ENCODE data around the gene ALKBH1.
A peak's percentile ranks its signal among the peaks of the same experiment; 100 is the strongest.

The ALKBH1 gene, protein sequence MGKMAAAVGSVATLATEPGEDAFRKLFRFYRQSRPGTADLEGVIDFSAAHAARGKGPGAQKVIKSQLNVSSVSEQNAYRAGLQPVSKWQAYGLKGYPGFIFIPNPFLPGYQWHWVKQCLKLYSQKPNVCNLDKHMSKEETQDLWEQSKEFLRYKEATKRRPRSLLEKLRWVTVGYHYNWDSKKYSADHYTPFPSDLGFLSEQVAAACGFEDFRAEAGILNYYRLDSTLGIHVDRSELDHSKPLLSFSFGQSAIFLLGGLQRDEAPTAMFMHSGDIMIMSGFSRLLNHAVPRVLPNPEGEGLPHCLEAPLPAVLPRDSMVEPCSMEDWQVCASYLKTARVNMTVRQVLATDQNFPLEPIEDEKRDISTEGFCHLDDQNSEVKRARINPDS

DNA sequence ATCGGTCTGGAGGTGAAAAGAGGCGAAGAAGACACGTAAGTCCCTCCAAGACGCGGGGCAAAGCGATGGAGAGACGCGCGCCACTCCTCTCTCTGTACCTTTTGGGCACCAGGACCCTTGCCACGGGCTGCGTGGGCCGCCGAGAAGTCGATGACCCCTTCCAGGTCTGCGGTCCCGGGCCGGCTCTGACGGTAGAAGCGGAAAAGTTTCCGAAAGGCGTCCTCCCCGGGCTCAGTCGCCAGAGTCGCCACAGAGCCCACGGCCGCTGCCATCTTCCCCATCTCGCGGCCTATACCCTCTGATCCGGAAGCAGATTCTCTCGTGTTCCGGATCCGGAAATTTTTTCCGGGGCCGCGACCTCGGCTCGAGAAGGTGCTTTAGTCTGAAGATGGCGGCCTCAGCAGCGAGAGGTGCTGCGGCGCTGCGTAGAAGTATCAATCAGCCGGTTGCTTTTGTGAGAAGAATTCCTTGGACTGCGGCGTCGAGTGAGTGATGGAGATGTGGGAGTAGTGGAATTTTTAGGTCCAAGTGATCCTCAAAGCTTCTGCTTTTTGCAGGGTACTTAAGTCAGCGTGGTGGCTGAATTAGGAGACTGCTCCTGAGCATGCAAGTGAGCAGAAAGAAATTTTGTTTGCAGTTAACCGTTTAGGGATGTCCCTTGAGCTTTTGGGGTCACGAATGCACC is at the start of gene ALKBH1, which contains the start of gene SLIRP:
ALKBH1 (minus strand) TSS at position 300 of the 685 bp plus-strand sequence; CDS start at position 281, 19 bp downstream.
SLIRP (plus strand) TSS at position 380 of the 685 bp plus-strand sequence; CDS start at position 389, 9 bp downstream.
- peak; percentile 60 for TF ChIP-seq GATA2 (IDR thresholded peaks at IDR 0.05; ENCODE audit: low read depth, low read length)
- no peak for TF ChIP-seq GATA3 (IDR thresholded peaks at IDR 0.05; ENCODE audit: low read depth, low read length)

DNA sequence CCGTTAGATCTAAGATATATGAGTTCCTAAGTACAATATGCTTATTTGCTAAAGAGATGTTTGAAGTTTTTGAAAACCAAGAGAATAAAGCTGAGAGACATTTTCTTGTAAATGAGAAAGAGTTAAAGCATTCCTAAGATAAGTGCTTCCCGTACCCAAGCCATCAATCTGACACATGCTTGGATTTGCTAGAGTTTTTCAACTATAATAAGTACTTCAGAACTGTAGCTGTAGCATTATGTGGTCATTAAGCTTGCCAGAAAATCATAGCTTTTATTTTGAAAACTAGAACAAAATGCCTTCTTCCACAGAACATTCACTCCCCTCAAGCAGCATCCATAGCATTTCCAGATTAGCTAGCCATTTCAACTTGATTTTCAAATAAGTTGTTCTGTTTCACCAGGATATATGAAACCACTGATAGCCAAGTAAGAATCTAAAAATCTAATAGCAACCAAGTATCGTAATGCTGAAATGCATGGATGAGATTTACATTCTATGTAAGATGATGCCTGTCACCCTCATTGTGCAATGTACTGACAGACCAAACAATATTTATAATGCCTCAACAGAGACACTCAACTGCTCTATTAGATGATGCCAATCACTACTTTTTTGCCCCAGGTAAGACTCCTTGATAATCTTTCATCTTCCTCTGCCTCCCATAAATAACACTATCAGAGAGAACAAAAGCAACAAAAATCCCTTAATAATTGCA is 45.1 kb upstream of the ALKBH1 start:
- TF ChIP-seq GATA3 (IDR thresholded peaks at IDR 0.05; ENCODE audit: low read depth, low read length) (no peak), GATA2 (IDR thresholded peaks at IDR 0.05; ENCODE audit: low read depth, low read length) (no peak)

DNA sequence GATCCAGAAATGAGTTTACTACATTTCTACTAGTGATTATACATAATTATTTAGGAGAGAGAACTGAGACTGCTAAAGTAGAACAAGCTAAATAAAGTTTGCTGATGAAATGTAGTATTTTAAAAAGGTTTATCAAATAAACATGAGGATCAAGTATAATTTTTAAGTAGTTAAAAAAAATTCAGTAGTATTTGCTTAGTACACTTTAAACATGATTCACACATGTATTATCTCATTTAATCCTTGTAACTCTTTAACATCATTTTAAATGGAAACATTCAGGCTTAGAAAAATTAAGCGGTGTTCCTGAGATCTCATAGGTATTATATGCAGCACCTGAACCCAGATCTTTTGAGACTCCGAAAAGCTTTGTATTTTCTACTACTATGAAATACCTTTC is 44.4 kb upstream of the ALKBH1 start:
- TF ChIP-seq GATA2 (IDR thresholded peaks at IDR 0.05; ENCODE audit: low read depth, low read length) (no peak), GATA3 (IDR thresholded peaks at IDR 0.05; ENCODE audit: low read depth, low read length) (no peak)

DNA sequence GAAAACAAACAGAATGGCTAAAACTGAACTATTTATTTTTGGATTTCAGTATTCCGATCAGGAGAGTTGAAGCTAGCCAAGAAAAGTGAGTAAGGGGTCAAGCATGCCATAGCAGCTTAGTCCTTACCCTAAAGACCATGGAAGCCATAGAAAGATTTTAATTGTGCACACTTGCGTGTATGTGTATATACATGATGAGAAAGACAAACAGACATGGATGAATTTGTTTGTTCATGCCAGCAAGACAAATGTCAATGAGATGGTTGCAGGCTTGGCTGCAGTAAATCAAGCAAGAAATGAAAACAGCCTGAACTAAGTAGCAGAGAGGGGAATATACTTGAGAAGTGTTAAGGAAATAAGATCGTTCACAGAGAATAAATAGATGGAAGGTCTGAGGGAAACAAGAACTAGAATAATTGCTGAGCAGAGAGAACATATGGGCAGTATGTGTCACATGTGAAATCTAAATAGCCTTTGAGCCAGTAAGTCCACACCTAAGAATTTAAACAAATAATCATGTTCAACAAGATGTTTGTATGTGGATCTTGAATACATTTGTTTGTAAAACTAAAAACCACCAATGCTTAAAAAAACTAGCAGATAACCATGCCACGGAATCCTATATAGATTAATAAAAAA is 38.4 kb upstream of the ALKBH1 start:
- TF ChIP-seq GATA3 (IDR thresholded peaks at IDR 0.05; ENCODE audit: low read depth, low read length) (no peak), GATA2 (IDR thresholded peaks at IDR 0.05; ENCODE audit: low read depth, low read length) (no peak)

DNA sequence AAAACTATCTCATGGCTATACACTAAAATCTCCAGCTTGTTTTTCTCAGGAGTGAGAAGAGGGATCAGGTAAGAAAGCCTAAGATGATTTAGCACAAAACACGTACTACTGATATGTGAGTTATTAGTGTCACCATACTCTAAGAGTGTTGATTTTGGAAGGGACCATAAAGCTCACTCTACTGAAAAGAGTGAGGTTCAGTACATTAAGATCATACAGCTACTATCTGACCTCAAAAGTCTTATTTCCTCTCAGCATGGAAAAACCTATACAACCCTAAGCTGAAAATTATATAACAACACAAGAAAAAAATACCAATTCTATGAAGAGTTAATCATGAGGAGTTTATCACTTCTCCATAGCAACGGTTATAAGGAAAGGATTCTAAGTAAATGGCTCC is 33.6 kb upstream of the ALKBH1 start:
- no peak for TF ChIP-seq GATA3 (IDR thresholded peaks at IDR 0.05; ENCODE audit: low read depth, low read length)
- no peak for TF ChIP-seq GATA2 (IDR thresholded peaks at IDR 0.05; ENCODE audit: low read depth, low read length)

DNA sequence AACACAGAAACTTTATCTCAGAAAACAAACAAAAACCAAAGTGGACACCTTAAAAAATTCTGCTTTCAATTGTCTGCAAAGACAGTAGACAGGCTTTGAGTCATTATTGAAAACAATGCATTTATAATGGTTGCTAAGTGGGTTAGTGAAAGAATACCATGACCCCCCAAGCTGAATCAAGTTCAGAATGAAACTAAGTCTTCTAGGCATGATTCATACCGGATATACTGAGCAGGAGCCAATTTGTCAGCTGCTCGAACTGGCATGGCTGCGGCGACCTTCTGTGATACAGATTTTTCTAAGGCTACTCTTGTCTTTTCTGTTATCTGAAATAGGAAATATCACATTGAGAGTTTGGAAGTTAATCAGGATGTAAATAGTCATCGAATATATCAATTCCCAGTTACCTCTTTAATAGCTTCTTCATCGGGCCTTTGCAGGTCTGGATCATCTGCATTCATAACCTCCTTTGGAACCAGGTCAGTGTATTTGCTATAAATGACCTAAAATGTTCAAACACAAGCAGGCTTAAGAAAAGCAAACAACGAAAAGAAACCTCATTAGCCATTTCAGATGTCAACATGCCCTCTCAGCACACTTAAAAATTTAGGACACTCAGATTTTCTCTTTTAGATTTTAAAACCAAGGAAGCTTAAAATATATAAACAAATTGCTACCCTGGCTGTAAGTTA is 30.9 kb upstream of the ALKBH1 start:
- TF ChIP-seq GATA2 (IDR thresholded peaks at IDR 0.05; ENCODE audit: low read depth, low read length) = no peak
- no peak for TF ChIP-seq GATA3 (IDR thresholded peaks at IDR 0.05; ENCODE audit: low read depth, low read length)

DNA sequence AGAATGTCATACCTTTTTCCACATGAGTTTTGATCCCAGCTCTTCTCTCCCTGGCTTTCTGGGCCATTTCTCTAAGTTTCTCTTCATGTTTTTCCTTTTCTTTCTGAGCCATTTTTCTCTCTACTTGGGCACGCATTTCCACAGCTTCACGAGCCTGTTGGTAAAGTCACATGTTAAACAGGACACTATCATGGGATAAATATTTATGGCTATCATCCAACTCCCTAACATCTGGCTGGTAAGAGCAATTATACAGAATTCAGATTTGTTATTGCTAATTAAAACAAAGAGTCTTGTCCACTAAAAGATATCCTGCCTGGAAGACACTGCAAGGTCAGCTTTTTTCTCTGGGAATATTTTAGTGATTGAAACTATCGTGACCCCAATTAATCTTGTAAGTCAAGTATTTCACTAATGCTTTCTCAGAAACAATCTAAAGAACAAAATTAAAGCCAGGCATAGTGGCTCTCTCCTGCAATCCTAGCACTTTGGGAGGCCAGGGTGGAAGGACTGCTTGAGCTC is 23.2 kb upstream of the ALKBH1 start:
- TF ChIP-seq GATA3 (IDR thresholded peaks at IDR 0.05; ENCODE audit: low read depth, low read length) (no peak), GATA2 (IDR thresholded peaks at IDR 0.05; ENCODE audit: low read depth, low read length) (no peak)

DNA sequence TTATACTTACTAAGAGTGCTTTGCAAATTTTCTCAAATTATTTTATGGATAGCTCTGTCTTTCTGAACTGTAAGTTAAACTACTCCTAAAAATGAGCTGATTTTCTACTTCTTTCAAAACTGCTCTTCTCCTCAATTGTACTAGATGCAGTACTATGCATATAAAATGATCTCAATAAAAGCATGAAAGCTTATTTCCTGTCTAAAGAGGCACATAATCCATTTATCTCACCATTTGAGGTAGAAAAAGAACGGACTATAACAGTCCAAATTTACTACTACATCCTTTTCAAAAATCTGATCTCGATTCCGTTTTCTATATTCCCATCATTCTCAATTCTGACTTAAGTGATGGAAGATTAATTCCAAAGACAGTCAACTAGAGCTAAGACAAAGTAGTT is 14.5 kb upstream of the ALKBH1 start:
- TF ChIP-seq GATA2 (IDR thresholded peaks at IDR 0.05; ENCODE audit: low read depth, low read length) = no peak
- no peak for TF ChIP-seq GATA3 (IDR thresholded peaks at IDR 0.05; ENCODE audit: low read depth, low read length)

DNA sequence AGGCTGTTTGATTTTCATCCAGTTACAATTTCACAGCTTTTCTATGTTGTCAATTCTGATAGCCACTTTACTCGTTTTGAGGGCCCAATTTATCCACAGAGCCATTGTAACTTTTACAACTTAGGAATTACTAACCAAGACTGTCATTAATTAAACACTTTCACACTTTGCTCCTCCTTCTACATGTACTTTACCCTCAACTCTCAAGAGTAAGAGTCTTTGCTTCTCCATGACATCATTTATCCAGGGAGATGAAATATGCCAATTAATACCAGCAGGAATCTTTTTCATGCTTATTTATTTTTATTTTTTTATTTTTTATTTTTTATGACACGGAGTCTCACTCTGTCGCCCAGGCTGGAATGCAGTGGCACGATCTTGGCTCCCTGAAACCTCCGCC is 13.6 kb upstream of the ALKBH1 start:
- TF ChIP-seq GATA2 (IDR thresholded peaks at IDR 0.05; ENCODE audit: low read depth, low read length) = no peak
- no peak for TF ChIP-seq GATA3 (IDR thresholded peaks at IDR 0.05; ENCODE audit: low read depth, low read length)

DNA sequence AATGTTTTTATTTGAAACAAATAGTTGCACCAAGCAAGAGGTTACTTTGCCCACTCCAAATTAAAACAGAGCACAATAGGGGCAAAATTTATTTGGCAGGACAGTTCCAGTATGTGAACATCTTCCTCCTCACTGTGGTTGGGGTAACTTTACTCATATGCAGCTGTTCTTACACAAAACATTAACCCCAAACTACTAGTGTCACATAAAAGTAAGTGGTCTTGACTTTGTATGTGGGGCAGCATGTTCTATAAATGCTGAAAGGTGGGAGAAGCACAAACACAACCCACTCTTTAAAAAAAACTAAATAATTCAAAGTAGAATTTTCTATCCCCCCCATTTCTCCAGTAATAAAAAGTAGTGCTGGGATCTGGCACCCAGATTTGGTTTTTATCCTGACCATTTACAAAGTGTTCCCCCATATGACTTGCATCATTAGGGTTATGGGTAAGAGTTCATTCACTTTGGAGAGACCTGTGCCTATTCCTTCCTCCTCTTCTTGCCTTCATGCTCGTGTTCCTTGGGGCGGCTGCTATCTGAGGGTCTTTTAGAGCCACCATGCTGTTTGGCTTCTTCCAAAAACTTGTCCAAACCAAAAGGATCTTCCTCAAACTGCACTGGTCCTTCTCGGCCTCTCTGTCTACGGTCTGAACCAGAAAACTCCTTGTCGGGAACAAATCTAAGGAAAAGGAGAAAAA is 9.9 kb upstream of the ALKBH1 start:
- no peak for TF ChIP-seq GATA2 (IDR thresholded peaks at IDR 0.05; ENCODE audit: low read depth, low read length)
- no peak for TF ChIP-seq GATA3 (IDR thresholded peaks at IDR 0.05; ENCODE audit: low read depth, low read length)

DNA sequence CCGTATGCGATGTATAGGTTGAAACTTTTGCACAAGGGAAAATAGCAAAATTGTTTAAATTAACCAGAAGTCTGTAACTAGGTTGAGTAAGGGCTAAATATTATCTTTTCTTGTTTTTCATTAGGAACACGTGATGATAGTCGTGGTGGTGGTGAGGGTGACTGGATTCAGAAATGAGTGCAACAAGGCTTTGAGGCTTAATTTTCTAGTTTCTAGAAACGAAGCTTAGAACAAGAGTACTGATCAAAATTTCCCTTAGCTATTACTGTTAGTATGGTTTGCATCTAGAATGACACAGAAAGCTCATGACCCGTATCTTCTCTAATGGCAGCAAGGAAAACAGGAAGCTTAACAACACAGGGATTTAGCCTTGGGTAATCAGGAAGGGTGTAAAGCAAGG is 7.1 kb upstream of the ALKBH1 start:
- TF ChIP-seq GATA3 (IDR thresholded peaks at IDR 0.05; ENCODE audit: low read depth, low read length) (no peak), GATA2 (IDR thresholded peaks at IDR 0.05; ENCODE audit: low read depth, low read length) (no peak)

DNA sequence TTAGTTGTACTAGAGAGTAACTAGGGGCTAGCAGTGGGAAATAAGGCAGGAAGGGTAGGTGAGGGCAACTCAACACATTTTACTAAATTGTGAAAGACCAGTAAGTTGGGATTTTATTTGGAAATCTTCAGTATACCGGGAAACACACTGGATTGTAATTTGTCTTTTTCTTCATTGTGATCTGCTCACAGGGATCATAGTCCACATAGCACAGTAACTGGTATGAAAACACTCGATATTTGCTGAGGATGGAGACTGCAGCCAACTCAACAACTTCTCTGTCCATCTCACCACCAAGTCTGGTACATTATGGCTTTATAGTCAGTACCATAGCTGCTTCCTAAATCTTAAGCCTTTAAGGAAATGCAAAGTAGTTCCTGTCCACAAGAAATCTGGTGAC is 2.5 kb upstream of the ALKBH1 start:
- TF ChIP-seq GATA3 (IDR thresholded peaks at IDR 0.05; ENCODE audit: low read depth, low read length) (no peak), GATA2 (IDR thresholded peaks at IDR 0.05; ENCODE audit: low read depth, low read length) (no peak)

DNA sequence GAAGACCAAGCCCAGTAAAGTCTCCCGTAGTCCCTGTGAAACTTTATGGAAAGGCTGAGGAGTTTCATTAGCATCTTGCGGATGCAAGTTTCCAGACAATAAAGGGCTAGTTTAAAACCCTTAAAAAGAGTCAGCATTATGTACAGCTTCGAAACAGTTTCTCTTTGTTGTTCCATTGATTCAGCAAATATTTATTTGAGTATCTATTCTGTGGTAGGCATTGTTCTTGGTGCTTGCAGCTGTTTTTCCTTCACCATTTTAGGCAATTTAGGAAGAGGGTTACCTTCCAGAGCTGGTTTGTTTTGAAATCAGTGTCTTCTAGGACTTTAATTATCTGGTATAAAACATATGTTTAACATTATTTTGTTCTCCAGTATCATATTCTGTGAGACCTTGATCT is 1.6 kb upstream of the ALKBH1 start:
- no peak for TF ChIP-seq GATA2 (IDR thresholded peaks at IDR 0.05; ENCODE audit: low read depth, low read length)
- no peak for TF ChIP-seq GATA3 (IDR thresholded peaks at IDR 0.05; ENCODE audit: low read depth, low read length)
